Activated naive CD4-positive, alpha-beta T cell treated with Interleukin-2 at 50 U/mL for 16 hours (primary cell): Measurements from ENCODE around the gene ESD.
"Not testable (repeated sequence)": the region's sequence is repeated elsewhere in the genome, so short reads cannot be mapped to it uniquely, and the experiment has no call there.

ENCODE experiments used
- DNase-seq: peaks from one replicate; pipeline ENCODE4 v3.0.0-alpha.2; 2020

ESD gene, protein sequence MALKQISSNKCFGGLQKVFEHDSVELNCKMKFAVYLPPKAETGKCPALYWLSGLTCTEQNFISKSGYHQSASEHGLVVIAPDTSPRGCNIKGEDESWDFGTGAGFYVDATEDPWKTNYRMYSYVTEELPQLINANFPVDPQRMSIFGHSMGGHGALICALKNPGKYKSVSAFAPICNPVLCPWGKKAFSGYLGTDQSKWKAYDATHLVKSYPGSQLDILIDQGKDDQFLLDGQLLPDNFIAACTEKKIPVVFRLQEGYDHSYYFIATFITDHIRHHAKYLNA

DNA sequence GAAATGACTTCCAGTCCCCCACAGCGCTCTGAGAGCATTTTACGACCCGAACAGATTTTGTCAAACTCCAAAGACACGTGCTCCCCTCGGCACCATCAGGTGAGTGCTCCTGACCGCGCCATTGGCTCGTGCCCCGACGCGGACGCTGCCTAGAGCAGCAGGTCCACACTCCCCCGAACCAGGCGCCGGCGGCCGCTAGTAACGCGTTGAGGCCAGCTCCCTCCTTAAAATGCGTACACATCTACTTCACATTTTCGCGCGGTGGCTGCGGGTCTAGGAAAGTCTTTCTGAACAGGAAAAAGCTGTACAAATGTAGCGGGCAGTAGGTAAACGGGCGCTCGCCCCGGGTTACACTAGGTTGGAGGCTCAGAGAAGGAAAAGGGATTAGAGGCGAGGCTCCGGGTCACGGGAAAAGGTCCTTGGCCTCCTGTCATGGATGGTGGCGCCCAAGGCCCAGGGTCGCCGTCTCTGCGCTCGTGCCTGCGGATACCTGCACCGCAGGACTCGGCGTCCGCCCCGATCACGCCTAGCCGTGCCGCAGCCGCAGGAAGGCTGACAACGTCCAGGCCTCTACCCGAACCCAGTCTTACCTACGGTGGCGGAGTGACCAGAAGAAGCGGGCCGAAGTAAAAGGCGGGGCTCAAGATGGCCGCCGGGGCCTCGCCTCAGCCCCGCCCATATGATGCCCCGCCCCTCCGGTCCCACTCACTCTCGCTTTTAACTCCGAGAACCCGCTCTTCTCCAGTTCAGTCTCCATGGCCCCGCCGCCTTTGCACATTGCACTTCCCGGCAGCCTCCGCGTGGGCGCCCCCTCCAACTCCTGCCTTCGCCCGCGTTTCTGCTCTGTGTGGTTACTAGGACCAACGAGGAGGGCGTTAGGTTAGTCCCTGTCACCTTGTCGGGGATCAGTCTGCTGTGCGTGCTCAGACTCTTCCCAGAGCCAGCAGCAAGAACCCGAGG, at the start of gene ESD:
ESD (minus strand) TSS at position 647 of the 960 bp plus-strand sequence. CDS start 5,748 bp downstream, outside the sequence.
- peak; percentile 92 for DNase-seq

DNA sequence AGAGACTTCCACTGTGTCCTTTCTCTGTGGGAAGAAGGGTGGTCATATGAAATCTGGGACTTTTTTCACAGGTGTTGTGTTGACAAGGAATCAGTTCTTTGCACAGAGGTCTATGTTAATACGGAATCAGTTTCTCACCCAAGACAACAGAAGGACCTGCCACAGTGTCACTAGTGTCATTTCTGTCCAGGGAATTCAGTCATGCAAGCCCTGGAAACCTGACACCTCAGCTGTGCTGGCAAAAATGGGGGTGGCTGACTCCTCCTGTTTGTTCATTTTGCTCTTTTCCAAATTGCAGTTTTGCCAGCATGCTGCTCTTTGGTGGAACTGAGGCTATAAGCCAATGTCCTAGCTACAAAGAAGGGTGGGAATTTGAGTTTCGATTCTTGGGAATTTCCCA, 49.8 kb upstream of the ESD start:
- DNase-seq = no peak

DNA sequence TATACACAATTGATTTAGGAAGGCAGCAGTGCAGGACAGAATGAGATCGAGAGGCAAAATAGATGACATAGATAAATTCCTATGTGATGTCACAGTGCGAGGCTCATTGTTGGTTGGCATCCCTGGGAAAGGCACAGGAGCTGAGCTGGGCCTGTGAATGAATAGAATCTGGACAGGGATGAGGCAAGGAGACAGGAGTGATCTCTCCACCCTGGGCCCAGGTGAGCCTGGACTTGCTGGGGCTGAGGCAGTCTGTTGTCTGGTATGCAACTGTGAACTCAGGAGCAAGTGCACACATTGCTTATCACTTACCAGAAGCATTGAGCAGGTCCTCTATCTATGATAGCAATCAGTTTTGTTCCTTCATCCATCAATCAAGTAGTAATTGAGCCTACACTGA, 48.2 kb upstream of the ESD start:
- DNase-seq = no peak

DNA sequence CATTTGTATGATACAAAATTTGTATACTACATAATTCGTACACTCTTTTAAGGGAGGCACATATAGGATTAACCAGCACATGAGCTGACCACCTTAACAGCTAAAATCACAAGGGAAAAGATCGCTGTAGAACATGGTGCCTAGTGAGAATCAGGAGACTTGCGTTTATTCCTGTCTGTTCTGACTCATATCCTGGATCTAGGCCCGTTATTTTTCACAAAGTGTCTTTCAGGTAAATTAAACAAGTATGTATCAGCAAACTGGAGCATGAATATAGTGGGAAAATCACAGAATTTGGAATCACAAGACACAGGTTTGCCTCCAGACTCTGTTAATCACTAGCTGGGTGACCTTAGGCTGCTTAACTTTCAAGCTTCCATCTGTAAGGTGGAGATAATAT, 47.5 kb upstream of the ESD start:
- DNase-seq = no peak

DNA sequence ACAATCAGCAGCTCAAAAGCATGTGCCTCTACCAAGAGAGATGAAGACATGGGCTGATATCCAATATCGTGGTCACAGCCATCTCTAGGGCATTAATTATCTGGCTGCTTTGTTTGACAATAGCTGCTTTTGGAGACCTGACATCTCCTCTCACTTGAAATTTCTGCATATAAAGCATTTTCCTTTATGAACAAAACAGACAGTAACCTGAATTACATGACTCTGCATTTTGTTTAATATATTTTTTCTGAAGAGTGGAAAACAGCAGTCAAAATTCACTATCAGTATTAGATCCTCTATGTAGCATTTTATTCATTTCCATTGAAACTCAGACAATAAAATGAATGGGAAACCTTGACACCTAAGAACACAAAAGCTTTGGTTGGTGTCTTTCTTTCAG, 42.4 kb upstream of the ESD start:
- DNase-seq = no peak

DNA sequence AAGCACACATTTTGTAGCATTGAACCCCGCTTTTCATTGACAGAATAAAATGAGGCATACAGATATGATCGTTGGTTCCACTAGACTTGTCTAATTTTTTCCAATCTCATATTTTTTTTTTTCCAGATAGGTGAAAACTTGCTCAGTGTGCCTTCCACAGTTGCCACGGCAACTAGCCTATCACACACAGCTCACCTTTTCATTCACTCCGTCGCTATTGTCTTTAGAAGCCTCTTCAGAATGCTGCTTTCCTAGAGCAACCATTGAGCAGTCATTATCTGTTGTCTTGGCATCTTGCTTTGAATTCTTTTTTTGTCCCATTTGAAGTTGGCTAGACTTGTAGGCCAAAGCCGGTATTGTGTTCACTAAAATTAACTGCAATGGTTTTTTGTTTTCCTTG, 37.7 kb upstream of the ESD start:
- DNase-seq = no peak

DNA sequence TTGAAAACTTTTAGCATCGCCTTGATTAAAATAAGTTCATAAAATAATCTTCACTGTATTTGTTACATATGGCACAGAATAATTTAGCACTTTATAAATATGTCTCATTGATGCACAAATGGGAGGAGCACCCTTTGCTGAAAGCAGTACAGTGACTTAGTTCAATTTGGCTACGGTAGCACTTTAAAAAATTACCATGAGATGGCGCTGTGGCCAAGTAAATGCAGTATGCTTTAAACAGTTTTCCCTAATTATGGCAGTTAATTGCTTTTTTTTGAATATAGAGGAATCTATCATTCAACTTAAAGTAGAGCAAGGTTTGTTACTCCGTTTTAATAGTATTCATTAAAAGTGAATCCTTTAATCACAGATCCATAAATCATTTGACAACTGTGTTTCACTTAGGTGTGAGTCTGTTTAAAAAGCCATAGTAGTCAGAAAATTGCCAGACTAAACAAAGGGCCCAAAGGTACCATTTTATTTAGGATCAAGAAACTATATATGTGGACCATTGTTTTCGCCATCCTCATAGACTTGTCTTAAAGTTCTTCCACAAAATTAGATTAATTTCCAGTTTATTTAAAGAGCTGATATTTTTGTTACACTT, 34.7 kb upstream of the ESD start:
- peak; percentile 6 for DNase-seq

DNA sequence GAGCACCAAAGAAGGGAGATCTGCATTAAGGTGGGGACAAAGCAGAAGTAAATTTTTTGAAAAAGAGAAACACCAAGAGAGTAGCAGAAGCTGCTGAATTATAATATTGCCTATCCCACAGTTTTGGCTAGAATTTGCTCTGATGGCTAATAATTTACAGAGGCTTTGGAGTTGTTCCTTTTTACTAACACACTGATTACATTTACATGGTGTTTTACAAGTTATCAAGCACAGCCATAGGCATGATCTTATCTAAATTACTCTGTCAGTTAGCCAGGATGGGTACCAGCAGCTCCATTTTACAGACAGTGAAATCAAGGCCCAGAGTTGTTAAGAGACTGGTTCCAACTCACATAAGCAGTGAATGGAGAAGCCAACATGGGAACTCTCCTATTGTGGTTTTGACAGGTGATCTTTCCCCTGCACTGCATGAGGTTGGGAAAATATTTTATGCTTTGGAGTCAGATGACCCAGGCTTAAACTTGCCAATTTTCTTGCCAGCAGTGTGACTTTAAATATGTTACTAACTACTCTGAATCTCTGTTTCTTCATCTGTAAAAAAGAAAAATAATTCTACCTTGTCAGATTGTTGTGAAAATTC, 33.5 kb upstream of the ESD start:
- no peak for DNase-seq

DNA sequence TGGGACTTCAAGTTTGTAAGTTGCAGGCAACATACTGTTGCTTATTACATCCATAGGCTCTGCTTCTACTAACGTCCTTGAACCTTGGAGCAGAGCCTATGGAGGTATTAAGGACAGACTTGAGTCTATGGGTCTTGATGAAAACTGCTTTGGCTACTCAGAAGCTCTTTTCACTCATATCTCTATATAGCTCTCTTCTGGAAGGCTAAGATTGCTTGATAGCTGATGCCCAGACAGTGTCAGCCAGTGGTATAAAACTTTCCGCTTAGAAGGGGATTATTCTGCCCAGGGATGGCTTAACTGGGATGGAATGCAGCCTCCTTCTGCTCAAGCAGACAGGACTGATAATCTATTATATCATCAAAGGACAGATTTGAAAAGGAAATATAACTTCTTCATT, 25.6 kb upstream of the ESD start:
- DNase-seq = no peak

DNA sequence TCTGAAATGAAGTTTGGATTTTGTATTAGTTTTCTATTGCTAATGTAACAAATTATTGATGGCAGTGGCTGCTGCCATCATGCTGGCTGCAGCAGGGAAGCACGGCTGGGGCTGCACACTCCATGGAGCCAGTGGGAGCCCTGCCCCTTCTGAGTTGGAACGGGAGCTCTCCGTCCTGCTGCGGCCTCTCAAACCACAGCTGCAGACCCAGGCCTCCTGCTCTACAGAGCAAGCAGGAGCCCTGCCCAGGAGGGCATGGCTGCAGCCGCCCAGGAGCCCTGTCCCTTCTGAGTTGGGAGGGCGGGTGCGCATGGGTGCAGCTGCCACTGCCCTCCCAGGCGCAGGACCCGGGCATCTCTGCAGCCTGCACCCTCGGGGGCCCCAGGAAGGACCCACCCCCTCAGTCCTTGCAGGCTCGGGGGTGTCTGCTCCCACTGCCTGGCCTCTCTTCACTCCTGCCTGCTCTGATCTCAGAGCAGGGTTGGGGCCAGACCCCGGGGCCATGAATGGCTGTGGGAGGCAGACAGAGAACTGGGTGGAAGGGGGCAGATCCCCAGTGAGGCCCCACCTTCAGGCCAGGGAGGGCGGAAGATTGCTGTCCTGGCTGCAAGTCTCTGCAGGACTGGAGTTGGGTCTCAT, 21.0 kb upstream of the ESD start:
- no peak for DNase-seq

DNA sequence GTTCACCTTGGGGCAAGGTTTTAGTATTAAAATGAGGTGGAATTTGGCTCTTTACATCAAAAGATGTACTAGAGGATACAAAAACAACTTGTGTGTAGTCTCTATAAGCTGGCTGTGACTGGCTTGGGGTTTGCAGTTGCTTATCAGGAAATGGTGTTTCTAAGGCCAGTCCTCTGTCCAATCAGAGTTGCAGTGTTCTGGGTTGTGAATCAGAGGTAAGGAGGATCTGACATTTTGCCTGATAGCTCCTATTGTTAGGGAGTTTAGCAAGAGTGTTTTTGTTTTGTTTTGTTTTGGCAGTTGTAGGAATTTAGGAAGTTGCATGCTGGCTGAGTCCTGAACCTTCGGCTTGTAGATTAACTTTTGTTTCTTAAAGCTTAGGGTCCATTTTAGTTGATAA, 20.1 kb upstream of the ESD start:
- DNase-seq = no peak

DNA sequence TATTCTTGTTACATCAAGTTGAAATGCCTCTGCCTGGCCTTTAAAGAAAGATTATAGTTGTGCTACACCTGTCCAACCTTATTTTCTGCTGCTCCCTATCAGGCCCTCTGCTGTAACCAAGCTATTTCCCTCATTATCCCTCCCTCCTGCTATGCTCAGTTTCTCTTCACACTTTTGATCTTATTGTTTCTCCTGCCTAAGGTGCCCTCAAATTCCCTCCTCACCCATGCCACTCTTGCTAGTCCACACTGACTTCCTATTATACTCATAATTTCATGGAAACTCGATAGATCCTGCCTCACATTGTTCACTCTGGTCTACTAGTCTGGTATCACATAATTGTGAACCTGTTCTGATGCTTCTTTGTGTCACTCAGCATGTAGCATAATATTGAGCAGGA, 19.4 kb upstream of the ESD start:
- no peak for DNase-seq

DNA sequence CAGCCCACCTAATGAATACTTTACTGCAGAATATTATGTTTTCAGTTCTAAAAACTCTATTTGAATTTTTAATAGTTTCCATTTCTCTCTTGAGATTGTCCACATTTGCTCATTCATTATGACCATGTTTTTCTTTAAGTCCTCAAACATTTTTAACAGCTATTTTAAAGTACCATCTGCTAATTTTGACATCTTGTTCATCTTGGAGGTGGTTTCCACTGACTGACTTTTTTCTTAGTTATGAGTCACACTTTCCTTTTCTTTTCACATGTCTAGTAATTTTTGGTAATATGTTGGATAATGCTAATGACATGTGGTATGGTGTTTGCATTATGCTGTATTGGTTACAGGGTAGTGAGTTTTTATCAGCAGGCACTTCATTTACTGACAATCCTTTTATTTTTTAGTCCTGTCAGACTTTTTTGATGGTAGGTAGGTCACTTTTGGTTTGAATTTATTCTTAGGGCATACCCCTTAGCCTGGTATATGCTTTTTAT, 15.4 kb upstream of the ESD start:
- DNase-seq = no peak

DNA sequence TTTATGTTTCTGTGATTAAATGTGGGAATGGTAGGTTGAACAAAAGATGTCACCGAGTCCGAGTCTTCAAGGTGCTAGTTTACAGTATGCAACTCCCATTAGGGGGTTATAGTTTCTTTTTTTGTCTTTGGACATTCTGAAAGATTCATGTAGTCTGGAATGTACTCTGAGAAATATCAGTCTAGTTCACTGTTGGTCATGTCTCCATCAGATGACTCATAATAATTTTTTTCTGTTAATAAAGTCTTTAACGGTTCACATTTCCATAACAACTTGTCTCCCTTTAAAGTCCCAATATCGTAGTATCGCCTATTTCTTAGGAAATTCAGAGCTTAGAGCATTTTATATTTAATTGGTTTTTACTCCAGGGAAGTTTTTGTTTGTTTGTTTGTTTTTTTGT, 13.5 kb upstream of the ESD start:
- DNase-seq = no peak

DNA sequence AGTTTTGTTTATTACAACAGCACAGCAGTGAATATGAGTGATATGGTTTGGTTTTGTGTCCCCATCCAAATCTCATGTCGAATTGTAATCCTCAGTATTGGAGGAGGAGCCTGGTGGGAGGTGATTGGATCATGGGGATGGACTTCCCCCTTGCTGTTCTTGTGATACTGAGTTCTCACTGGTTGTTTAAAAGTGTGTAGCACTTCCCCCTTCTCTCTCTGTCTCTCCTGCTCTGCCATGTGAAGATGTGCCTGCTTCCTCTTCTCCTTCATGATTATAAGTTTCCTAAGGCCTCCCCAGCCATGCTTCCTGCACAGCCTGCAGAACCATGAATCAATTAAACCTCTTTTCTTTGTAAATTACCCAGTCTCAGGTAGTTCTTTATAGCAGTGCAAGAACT, 8.0 kb upstream of the ESD start:
- not testable (repeated sequence) for DNase-seq

DNA sequence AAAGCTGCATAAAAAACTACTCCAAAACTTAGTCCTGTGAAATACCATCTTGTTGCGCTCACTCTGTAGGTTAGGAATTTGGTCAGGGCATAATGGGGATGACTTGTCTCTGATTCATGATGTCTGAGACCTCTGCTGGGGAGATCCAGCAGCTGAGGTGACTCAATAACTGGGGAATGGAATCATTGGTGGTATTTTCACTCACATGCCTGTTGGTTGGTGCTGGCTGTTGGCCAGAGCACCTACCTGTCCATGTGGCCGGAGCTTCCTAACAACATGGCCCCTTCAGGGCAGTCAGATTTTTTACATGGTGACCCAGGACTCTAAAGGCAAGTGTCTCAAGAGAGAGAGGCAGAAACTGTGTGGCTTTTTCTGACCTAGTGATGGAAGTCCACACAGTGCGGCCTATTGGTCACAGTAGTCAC, 7.4 kb upstream of the ESD start:
- no peak for DNase-seq

DNA sequence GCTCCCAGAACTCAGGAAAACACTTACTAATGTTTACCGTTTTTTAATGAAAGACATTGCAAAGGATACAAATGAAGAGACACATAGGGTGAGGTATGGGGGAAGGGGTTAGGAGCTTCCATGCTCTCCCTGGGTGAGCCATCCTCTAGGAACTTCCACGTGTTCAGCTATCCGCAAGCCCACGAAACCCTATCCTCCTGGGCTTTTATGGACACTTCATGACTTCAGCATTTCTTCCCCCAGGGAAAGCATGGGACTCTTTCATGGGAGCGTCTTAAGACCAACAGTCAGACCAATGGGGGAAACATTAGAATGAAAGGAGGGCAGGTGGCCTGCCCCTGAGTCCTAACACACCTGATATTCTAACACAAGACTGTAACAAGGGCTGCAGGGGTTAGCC, 6.6 kb upstream of the ESD start:
- DNase-seq = no peak

DNA sequence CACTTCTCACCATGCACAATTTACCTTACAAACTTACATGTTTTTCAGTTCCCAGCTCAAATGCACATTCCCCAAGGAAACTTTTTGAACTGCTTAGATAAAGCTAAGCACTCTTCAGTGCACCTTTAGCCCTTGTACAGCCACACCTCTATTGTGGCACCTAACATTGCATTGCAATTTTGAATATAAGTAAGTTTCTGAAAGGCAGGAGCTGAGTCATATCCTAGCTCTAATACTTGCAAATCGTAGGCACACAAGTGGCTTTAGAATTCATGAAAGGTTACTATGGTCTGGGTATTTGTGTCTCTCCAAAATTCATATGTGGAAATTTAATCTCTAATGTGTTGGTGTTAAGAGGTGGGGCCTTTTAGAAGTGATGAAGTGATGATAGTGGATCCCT, 4.9 kb upstream of the ESD start:
- DNase-seq = no peak

DNA sequence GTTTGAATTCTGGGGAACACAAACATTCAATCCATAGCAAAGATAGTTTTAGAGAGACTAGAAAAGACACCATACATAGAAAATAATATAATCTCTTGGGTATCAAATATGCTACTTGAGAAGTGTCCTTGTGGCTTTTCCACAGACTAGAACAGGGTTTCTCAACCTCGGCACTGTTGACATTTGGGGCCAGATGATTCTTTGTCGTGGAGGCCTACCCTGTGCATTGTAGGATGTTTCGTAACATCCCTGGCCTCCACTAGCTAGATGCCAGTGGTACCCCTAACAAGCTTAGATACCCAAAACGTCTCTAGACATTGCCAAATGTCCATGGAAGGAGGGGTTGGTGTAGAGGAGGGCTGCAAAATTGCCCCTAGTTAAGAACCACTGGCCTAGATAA, 2.2 kb upstream of the ESD start:
- DNase-seq = no peak

DNA sequence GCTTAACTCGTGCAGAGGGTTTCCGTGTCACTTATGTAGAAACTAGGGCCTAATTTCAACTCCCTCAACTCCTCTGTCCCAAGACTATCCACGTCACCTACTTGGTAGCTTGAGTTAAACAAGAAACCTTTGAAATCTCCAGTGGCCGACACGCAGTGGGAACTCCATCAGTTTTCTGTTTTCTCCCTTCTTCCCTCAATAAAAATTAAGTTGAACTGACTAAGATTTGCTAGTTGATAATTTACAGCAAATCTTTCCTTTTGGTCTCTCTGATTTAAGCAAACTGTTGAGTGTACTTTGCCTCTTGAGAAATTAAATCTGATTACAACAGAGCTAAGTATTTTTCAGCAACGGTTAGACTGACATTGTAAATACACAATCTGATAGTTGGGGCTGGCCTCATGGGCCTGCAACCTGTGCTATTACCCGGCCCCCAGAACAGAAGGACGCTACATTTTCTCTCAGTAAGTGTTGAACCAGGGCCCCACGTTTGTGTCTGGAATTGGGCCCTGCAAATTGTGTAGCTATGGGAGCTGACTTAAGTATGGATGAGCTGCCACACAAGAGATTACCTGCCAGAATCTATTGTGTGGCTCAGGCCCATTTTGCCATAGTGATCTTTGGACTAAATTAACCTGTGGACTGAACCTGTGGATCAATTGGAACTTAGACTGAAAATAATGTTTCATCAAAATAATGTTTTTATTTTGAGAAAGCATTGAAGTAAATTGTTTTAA, 708 bp upstream of the ESD start:
- no peak for DNase-seq

DNA sequence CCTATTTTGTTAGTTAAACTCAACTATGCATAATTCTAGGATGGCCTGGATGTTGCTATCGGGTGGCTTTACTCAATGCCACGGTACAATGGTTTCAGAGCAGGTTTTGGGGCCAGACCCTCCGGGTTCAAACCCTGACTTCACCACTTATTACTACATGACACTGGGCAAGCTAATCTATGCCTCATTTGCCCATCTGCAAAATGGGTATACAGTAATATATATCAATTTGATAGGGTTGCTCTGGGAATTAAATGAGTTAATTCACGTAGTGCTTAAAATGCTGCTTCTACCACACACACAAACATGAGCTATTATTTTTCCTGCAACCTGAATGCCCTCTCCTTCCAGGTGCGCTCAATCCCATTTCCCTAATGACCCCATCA, 839 bp downstream of the ESD start:
- DNase-seq = no peak

DNA sequence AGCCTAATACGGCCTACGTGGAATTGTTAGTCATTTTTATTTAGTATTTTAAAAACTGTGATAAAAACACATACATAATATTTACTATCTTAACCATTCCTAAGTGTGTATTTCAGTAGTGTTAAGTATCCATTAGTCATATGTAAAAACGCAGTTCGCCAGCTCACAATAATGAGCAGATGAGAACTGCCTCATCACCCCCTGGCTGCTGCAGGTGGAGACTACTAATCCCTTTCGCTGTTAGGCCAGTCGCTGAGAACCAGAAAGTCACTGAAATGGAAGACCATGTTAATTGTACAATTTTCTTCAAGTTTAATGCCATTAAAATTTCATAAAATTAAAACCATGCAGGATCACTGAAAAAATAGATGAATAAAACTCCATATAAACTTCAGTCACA, 1.6 kb downstream of the ESD start:
- DNase-seq = no peak
